GM19328 (cell line): Measurements from ENCODE around the gene SART1.
A peak's percentile ranks its signal among the peaks of the same experiment; 100 is the strongest.
"Not testable (repeated sequence)": the region's sequence is repeated elsewhere in the genome, so short reads cannot be mapped to it uniquely, and the experiment has no call there.

Experiments
- ATAC-seq: cut with Tn5 transposase; IDR thresholded peaks from one replicate; pipeline ENCODE4 v1.9.1; 2021; ENCODE audit warnings: mild to moderate bottlenecking, moderate library complexity; ENCODE audit not compliant: unreplicated experiment

SART1 gene

DNA sequence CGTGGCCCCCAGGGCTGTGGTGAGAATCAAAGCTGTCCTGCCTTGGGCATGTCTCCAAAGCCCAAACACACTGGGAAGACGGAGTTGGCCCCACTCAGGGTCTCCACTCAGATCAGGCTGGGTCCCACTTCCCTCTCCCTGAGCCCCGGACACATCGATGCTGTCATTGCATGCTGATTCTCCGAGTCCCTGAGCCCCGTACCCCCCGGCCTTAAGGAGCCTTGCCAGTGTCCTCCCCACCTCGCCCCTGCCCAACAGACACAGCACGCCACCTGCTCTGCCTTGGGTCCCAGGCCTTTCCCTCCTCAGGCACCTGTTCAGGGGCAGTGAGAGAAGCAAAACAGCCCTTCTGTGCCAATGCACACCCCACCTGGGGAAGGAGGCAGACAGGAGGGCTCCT, 25.8 kb downstream of the SART1 start:
- no peak for ATAC-seq

DNA sequence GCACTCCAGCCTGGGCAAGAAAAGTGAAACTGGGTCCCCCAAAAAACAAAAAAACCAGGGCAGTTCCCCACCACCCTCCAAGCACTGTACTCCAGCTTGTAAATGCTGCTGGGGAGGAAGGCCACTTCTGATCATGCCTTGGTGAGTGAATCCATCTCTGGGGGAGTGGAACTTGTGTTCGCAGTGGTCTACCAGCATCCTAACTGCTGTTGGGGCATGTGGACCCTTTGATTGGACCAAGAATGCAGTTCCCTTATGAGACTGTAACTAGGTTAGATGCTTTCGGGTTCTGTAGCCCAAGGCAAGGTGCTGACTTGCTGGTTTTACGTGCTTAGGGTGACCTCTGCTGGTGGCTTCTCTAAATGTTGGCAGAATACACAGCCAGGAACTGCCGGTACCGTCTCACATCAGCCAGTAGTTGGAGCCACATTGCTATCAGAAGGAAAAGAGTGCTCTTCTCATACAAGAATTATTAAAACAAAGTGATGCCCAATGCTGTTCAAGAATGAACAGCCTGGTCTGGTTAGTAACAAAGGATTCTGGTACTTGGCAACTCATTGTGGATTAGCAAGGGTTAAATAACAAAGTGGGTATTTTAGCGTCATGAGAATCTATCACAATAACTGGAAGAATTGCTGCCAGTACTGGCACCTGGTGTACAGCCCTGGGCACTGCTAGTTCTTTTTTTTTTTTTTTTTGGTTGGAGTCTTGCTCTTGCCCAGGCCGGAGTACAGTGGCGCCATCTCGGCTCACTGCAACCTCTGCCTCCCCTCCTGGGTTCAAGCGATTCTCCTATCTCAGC, 27.5 kb downstream of the SART1 start:
- peak; percentile 87 for ATAC-seq

DNA sequence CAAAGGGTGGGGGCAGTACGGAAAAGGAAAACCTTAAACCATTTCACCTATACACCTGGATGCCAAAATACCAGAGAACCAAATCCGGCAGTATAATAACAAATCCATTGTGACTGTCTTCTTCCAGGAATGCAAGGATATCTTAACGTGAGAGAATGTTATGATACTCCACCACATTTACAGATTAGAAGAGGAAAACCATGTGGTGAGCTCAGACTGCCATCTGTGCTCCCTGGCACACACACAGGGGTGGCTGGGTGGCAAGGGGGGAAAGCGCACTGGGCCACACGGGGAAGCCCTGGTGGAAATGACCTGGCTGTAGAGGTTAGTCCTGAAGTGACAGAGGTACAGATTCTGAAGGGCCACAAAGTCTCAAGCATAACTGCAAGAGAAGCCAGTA, 30.5 kb downstream of the SART1 start:
- no peak for ATAC-seq

DNA sequence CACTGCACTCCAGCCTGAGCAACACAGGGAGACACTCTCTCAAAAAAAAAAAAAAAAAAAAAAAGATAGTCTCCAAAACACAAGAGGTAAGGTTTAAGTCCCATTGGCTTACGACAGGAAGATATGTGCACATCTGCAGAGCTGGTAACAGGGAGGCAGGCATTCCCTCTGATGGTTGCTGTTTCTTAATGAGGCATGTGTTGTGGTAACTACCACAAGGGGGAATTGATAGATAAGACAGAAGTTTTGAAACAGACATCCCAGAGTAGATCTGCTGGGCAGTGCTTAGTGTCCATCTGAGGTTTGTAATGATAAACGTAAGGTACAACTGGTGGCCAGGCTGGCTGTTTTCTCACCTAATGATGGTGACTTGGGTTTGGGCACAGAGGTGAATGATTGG, 35.8 kb downstream of the SART1 start:
- ATAC-seq: no peak

DNA sequence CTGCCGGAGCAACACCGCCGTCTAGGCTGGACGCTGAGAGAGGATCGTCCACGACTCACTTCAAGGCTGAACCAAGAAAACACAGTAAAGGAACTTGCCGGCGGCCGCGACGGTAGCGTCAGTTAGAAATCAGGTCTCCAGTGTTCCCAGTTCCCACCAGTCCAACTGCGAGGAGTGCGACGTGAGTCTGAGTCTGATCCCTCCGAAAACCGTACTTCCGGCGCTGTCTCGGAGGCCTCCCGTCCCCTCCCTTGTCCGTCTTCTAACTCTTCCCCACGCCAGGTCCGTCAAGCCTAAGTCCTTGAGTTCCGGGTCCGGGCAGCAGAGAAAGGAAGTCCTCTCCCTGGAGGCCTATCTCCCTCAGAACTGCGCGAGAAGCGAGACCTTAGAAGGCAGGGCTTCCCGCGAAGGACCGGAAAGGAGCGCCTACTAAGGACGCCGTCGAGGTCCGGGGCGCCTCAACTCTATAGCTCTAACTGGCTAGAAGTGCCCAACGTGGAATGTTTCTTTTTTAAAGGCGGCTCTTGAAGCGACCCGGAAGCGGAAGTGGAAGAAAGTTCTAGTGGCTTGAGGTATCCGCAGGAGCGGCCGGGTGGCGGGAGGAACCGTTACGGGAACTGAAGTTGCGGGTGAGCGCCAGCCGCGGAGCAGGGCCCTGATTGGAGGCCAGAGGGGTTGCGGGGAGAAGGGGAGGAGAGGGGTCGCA, 40.6 kb downstream of the SART1 start, which contains the start of the genes BANF1 and EIF1AD:
Gene BANF1, plus strand, starts transcription at position 562 of the 706 bp plus-strand sequence. CDS start 748 bp downstream, outside the sequence.
Gene EIF1AD, minus strand, starts transcription at position 216 of the 706 bp plus-strand sequence. CDS start 1,768 bp downstream, outside the sequence.
- ATAC-seq: peak; percentile 64

DNA sequence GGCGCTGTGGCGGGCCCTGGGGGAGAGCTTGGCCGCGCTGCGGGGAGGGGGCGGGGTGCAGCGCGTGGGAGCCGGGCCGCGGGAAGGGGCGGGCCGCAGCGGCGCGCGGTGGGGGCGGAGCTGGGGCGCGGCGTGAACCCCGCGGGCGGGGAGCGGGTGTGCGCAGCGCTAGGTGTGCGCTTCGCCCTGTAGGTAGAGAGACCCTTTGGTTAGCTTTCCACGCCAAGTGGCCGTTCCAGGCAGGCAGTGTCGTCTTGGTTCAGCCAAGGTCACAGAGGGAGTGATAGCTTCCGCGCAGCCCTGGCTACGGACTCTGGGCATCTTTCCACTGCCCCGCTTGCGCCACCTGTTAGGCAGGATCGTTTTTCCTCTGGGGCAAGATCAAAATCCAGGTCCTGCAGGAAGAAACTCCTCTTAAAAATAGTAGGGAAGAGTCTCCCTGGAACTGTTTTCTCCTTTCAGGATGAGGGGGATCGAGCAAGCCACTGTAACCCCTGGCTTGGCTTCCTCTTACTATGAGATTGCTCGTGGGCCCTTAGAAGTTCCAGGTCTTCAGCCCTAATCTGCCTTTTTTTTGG, 41.2 kb downstream of the SART1 start:
- peak; percentile 45 for ATAC-seq

DNA sequence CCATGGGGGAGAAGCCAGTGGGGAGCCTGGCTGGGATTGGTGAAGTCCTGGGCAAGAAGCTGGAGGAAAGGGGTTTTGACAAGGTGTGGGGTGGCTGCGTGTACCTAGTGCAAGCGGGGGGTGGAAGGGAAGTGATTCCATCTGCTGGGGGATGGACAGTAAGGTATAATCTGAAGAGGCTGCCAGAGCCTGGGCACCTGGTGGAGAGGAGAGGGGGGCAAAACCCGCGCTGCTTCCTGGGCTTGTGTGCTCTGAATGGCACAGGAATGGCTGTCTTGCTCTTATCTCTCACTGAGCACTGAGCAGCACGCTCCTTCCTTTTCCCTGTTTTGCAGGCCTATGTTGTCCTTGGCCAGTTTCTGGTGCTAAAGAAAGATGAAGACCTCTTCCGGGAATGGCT, 41.8 kb downstream of the SART1 start:
- ATAC-seq: no peak

DNA sequence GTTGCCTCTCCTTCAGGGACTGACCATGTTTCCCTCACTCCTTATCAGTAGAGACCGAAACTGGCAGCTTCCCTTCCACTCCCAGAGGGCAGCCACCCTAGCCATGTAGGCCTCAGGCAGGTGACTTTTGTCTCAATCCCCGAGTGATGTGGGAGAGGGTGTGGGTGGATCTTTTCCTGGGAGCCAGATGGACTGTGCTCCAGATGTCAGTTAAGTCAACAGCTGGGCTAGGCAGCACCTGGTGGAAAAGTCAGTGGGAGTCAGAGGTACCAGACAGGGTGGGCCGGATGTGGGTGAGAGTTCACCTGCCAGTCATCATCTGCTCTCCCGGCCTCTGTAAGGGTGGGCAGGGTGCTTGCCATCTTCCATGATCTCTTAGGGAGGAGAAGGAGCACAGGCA, 42.7 kb downstream of the SART1 start:
- no peak for ATAC-seq

DNA sequence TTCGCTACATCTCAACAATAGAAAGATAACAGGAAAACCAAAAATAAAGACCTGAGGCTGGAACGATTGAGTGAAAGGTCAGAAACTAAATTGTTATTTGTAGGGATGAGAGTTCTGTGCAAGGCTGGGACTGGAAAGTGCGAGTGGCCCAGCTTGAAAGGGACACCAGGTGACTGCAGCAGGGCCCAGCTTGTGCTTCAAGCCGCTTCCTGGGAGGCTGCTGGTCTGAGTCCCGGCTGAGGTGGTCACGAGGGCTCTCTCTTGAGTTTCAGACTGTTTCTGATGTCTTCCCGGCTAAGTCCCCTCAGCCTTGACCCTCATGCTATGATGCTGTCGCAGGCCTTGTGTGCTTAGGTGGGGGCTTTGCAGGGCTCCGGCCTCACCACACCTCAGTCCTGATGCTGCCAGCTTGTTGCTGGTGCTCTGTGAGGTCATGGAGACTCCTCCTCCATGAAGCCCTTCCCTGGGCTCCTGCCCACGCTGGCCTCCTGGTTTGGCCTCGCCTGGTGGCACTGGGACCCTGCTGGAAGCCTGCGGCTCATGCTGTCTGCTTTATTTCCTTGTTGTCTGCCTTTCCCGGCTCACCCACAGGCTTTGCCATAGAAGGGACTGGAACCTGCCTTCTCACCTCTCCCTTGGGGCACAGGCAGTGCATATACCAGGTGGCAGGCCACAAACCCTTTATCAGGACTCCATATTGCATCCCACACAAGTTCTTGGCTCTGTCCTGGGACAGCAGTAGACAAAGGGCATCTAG, 44.8 kb downstream of the SART1 start:
- no peak for ATAC-seq

DNA sequence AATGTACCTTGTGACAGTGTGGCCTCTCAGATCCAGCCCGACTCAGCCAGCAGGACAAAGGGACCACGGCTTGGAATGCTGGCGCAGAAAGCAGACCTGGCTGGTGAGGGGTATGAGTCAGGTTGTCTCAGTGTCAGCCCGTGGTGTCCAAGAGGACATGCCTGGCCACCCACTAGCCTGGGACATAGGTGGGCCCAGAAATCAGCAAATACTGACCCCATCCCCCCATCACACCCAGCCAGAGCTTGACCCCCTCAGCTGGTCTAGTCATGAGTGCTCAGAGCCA, 45.3 kb downstream of the SART1 start:
- ATAC-seq: no peak

DNA sequence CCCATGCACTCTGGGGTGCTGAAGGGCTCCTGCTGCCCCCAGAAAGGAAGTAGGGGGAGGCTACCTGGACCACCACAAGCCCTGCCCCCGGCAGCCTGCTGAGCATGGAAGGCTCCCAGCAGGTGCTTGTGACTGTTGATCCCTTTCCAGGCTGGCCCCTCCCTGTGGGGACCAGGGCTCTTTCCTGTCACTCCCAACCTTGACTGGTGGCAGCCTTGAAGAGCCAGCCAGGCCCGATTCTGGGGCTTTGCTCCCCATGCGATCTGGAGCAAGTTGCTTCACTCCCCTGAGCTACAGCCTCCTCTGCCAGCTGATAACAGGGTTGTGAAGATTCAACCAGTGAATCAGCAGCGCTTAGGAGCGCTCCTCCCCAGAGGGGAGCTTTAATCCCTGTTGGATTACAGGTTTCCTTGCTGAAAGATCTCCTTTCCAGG, 45.7 kb downstream of the SART1 start:
- no peak for ATAC-seq

DNA sequence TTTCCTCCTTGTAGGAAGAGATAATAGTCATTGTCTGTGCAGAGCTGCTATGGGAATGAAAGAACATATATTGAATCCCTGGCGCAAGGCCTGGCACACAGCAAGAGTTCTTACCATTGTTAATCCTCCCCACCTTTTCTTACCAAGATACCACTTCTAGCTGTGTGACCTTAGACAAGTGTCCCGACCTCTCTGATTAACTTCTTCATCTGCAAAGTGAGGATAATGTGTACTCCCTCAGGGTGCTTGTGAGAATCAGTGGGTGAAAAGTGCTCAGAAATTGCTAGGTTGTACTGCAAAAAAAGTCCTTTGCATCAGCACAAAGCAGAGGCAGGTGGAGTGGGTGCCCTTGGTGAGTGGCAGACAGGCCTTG, 46.5 kb downstream of the SART1 start:
- no peak for ATAC-seq

DNA sequence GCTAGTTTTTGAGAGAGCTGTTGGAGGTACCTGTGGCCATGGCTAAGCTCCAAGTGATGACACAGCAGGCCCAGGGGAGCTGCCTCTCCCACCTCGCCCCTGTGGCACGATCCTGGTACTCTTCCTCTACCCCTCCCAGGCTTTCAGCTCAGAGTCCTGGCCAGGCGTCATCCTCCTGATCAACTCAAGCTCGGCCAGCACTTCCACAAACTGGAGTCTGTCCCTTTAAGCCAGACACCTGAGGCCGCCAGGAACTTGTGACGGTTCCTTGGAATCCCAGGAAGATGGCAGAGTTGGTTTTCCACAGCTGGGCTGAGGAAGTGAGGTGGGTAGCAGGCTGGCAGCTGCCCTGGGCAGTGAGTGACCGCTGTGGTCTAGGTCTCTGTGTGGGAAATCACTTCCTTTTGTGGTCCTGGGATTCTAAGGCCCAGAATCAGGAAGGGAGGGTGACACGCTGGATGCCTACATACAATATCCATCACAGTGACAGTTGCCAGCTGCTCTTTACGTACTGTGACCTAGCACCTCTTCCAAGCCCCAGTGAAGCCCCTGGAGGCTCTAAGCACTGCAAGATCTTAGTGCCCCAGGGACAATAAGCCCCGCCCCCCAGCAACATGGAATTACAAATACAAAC, 47.1 kb downstream of the SART1 start:
- ATAC-seq: no peak

DNA sequence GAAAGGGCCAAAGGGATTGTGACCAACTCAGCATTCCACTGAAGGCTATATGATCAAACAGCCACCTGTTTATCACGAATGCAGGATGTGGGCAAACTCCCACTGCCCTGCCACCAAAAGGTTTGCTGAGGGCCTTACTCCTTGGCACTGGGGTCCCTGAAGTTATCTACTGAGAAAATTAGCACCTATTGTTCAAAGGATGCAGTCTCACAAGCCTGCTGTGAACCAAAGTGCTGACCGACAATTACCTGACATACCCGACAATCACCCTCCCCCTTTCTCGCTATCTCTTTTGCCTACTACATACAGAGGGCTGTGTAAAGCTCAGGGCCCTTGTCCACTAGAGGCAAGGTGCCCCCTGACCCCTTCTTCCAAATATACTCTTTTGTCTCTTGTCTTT, 48.5 kb downstream of the SART1 start:
- not testable (repeated sequence) for ATAC-seq

DNA sequence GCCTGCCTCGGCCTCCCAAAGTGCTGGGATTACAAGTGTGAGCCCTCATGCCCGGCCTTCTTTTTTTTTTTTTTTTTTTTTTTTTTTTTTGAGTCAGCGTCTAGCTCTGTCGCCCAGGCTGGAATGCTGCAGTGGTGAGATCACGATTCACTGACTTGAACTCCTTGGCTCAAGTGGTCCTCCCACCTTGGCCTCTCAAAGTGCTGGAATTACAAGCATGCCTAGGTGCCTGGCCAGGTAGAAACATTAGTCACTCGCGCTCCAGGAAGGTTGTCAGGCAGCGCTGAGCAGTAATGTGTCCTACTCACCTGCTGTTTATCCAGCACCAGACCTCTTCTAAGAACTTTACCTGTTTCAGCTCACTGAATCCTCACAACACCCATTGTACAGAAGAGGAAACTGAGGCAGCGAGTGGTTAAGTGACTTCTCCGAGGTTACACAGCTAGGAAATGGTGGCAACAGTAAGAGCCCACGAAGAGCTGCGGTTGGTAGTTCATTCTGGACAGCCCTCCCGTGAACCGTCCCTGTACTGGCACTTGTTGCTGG, 49.8 kb downstream of the SART1 start:
- ATAC-seq: no peak

DNA sequence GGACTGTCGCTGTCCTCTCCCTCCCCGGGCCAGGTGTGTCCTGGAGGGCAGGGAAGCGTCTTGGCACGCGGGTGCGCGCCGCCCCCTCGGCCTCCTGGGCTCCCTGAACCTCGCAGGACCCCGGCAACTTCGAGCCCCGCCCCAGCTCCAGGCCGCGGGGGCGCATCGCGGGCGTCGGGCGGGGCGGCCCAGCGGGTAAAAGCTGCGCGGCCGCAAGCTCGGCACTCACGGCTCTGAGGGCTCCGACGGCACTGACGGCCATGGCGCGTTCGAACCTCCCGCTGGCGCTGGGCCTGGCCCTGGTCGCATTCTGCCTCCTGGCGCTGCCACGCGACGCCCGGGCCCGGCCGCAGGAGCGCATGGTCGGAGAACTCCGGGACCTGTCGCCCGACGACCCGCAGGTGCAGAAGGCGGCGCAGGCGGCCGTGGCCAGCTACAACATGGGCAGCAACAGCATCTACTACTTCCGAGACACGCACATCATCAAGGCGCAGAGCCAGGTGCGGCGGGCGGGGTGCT, 50.3 kb downstream of the SART1 start, which contains the start of gene CST6:
Gene CST6, plus strand, starts transcription at position 224 of the 519 bp plus-strand sequence. Its CDS starts 37 bp downstream, at position 261.
- ATAC-seq: no peak

DNA sequence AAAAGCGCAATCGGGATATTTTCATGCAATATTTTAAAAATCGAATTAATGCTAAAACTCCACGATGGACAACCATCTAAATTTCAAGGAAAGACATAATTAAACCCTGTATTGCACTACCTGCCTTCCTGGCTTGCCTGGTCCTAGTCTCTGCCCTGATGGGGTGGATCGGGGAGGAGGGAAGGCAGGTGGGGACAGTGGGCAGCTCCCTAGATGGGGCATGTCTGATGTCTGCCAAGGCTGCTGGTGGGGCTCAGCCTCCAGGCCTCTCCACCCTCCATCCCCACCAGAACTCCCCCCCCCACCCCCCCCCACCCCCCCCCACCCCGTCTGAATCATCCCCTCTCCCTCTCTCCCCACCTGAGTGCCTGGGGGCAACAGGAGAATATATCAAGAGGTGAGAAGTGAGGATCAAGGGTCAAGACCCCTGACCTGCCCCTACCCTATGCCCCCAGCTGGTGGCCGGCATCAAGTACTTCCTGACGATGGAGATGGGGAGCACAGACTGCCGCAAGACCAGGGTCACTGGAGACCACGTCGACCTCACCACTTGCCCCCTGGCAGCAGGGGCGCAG, 50.9 kb downstream of the SART1 start:
- ATAC-seq: no peak

DNA sequence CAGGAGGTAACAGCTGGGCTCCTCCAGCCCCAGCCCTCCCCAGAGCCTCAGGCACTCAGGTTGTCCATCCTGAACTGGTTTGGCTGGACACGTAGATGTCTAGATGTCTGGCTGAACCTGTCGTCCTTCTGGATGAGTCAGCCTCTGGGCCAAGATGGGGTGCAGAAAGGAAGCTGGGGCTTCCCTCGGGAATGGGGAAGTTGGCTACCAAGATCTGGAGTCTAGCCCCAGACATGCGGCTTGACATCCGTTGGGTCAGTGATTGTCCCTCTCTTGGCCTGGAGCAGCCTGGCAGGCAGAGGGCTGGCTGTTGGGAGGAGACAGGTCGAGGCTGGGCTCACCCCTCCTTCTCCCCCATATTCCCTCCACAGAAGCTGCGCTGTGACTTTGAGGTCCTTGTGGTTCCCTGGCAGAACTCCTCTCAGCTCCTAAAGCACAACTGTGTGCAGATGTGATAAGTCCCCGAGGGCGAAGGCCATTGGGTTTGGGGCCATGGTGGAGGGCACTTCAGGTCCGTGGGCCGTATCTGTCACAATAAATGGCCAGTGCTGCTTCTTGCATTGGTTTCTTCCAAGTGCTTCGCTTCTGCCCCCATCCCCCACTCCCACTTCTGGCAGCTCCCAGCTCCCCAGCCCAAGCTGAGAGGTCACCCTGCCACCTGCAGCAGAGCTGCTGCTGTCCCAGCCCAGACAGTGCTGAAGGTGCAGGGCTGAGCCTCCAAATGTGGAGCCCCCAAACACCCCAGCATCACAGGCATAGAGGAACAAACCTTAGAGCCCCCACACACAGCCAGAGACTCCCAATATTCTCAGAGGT, 51.6 kb downstream of the SART1 start:
- no peak for ATAC-seq

DNA sequence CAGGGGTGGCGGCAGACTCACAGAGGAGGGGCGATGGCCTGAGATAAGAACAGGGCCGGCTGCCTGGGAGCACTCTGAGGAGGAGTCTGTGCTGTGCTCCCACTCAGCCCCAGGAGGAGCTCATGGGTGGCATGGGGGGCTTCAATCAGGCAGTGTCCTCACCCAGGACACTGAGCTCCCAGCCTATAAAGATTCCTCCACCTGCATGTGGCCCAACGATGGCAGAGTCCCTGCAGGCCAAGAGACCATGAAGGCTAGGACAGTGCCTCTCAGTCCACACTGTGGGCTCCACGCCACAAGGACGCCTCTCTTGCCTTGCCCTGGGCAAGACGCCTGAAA, 52.2 kb downstream of the SART1 start:
- no peak for ATAC-seq
